ENCODE data around the gene WDR86.

DNA sequence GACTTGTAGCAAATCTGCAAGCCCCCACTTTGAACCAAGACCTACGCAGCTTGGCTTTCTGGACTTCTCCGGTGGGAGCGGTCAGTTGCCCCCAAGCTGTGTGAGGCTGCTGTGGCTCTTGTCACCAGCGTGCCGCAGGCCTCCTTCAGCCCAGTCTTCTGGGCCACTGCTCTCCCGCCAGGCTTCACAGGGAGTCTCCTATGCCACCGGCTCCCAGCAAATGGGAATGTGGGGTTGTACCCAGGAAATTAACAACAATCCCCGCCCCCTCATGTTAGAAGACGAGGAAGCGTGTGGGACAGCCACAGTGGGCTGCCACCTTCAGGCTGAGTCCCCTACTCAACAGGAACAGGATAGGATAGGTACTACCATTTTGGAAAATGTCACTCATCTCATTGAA, 4.2 kb downstream of the WDR86 start:
- TF ChIP-seq, protein P1, sequence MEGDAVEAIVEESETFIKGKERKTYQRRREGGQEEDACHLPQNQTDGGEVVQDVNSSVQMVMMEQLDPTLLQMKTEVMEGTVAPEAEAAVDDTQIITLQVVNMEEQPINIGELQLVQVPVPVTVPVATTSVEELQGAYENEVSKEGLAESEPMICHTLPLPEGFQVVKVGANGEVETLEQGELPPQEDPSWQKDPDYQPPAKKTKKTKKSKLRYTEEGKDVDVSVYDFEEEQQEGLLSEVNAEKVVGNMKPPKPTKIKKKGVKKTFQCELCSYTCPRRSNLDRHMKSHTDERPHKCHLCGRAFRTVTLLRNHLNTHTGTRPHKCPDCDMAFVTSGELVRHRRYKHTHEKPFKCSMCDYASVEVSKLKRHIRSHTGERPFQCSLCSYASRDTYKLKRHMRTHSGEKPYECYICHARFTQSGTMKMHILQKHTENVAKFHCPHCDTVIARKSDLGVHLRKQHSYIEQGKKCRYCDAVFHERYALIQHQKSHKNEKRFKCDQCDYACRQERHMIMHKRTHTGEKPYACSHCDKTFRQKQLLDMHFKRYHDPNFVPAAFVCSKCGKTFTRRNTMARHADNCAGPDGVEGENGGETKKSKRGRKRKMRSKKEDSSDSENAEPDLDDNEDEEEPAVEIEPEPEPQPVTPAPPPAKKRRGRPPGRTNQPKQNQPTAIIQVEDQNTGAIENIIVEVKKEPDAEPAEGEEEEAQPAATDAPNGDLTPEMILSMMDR (IDR thresholded peaks at IDR 0.05; ENCODE audit: low read length) = no peak
- TF ChIP-seq EZH2 (optimal IDR thresholded peaks at IDR 0.05; ENCODE audit: low read depth, low read length) (no peak), EZH2phosphoT487 (IDR thresholded peaks at IDR 0.05; ENCODE audit: low read length) (no peak)

All from MM.1S (cell line).